WTC11 (cell line): ENCODE results near the gene LANCL2. TPM values are rescaled to one million over a fixed set of nuclear protein-coding genes. Genes with fewer than 3 reads are reported as not detected.

Source experiments
- ATAC-seq: fragments of 200-7000 bp; cut with Tn5 transposase; 2 replicates; pipeline ENCODE4 v1.10.0; 2021; ENCODE audit warnings: mild to moderate bottlenecking, moderate library complexity
- CTCF ChIA-PET: fragments of 300-600 bp; sonication (Branson Sonifier 250); formaldehyde crosslinking; loops from one replicate; lab custom pipeline; 2021; ENCODE audit warnings: antibody characterized with exemption; lab: Charles Lee
- POLR2A ChIA-PET: fragments of 350-600 bp; sonication (Branson Sonifier 250); formaldehyde crosslinking; loops from one replicate; lab custom pipeline; 2021; ENCODE audit warnings: antibody characterized with exemption; lab: Charles Lee
- DNase-seq: peaks from one replicate; pipeline ENCODE4 v3.0.0; 2021; ENCODE audit warnings: low spot score
- H3K27ac Mint-ChIP-seq: 2 replicates; pipeline ENCODE4 v1.8.0; 2021; ENCODE audit warnings: mixed read lengths
- H3K27me3 Mint-ChIP-seq: 2 replicates; pipeline ENCODE4 v1.8.0; 2021; ENCODE audit warnings: low read depth, mild to moderate bottlenecking, moderate library complexity, mixed read lengths
- H3K36me3 Mint-ChIP-seq: 2 replicates; pipeline ENCODE4 v1.8.0; 2021; ENCODE audit warnings: mixed read lengths
- H3K4me1 Mint-ChIP-seq: 2 replicates; pipeline ENCODE4 v1.8.0; 2022; ENCODE audit warnings: mixed read lengths
- H3K4me3 Mint-ChIP-seq: 2 replicates; pipeline ENCODE4 v1.8.0; 2021; ENCODE audit warnings: mild to moderate bottlenecking, moderate library complexity, mixed read lengths
- H3K9me3 Mint-ChIP-seq: 2 replicates; pipeline ENCODE4 v1.8.0; 2021; ENCODE audit warnings: mixed read lengths
- CBFB ChIP-seq: sonication (generic); formaldehyde crosslinking; IDR thresholded peaks from 2 replicates; pipeline ENCODE4 v1.8.1; 2022; ENCODE audit warnings: mild to moderate bottlenecking, low read depth, missing genetic modification reagents
- FOXP1 ChIP-seq: sonication (generic); formaldehyde crosslinking; IDR thresholded peaks from 2 replicates; pipeline ENCODE4 v1.8.0; 2022; ENCODE audit warnings: missing genetic modification reagents, mild to moderate bottlenecking, moderate library complexity, borderline replicate concordance
- GRHL2 ChIP-seq: fragments of 250-450 bp; sonication (Bioruptor Pico); IDR thresholded peaks from 2 replicates; pipeline ENCODE4 v1.8.0; 2022; ENCODE audit warnings: mild to moderate bottlenecking, moderate library complexity; ENCODE audit not compliant: insufficient replicate concordance, severe bottlenecking
- KAT7 ChIP-seq: sonication (generic); formaldehyde crosslinking; IDR thresholded peaks from 2 replicates; pipeline ENCODE4 v1.8.1; 2023; ENCODE audit warnings: missing genetic modification reagents, mild to moderate bottlenecking, borderline replicate concordance
- MXD4 ChIP-seq: fragments of 250-450 bp; sonication (Bioruptor Pico); IDR thresholded peaks from 2 replicates; pipeline ENCODE4 v1.8.0; 2021; ENCODE audit warnings: mild to moderate bottlenecking, moderate library complexity, borderline replicate concordance
- NFATC4 ChIP-seq: fragments of 250-450 bp; sonication (Bioruptor Pico); IDR thresholded peaks from 2 replicates; pipeline ENCODE4 v1.9.0; 2021; ENCODE audit warnings: mild to moderate bottlenecking
- NR3C1 ChIP-seq: sonication (generic); formaldehyde crosslinking; conservative IDR thresholded peaks from 2 replicates; pipeline ENCODE4 v1.8.1; 2023; ENCODE audit warnings: low read depth, mild to moderate bottlenecking, missing genetic modification reagents
- RELA ChIP-seq: sonication (generic); formaldehyde crosslinking; IDR thresholded peaks from 2 replicates; pipeline ENCODE4 v1.8.1; 2022; ENCODE audit warnings: missing genetic modification reagents, mild to moderate bottlenecking, borderline replicate concordance
- RORB ChIP-seq: fragments of 250-450 bp; sonication (Bioruptor Pico); IDR thresholded peaks from 2 replicates; pipeline ENCODE4 v1.9.0; 2021; ENCODE audit warnings: mild to moderate bottlenecking
- SMAD4 ChIP-seq: sonication (generic); formaldehyde crosslinking; IDR thresholded peaks from 2 replicates; pipeline ENCODE4 v1.8.0; 2022; ENCODE audit warnings: mild to moderate bottlenecking, missing genetic modification reagents
- TP53 ChIP-seq: sonication (generic); formaldehyde crosslinking; IDR thresholded peaks from 2 replicates; pipeline ENCODE4 v1.8.1; 2023; ENCODE audit warnings: mild to moderate bottlenecking, missing genetic modification reagents
- ZBTB21 ChIP-seq: sonication (generic); formaldehyde crosslinking; IDR thresholded peaks from 2 replicates; pipeline ENCODE4 v1.8.1; 2023; ENCODE audit warnings: mild to moderate bottlenecking, missing genetic modification reagents, borderline replicate concordance
- ZMAT4 ChIP-seq: fragments of 250-450 bp; sonication (Bioruptor Pico); IDR thresholded peaks from 2 replicates; pipeline ENCODE4 v1.9.0; 2021; ENCODE audit warnings: mild to moderate bottlenecking
- ZNF138 ChIP-seq: sonication (generic); formaldehyde crosslinking; conservative IDR thresholded peaks from 2 replicates; pipeline ENCODE4 v1.8.1; 2022; ENCODE audit warnings: mild to moderate bottlenecking, moderate library complexity, missing genetic modification reagents
- ZNF232 ChIP-seq: sonication (generic); formaldehyde crosslinking; IDR thresholded peaks from 2 replicates; pipeline ENCODE4 v1.8.0; 2022; ENCODE audit warnings: mild to moderate bottlenecking, missing genetic modification reagents
- ZNF317 ChIP-seq: sonication (generic); formaldehyde crosslinking; IDR thresholded peaks from 2 replicates; pipeline ENCODE4 v1.8.1; 2023; ENCODE audit warnings: low read depth, mild to moderate bottlenecking, moderate library complexity, missing genetic modification reagents, borderline replicate concordance
- ZNF396 ChIP-seq: fragments of 250-450 bp; sonication (Bioruptor Pico); IDR thresholded peaks from 2 replicates; pipeline ENCODE4 v1.8.0; 2021; ENCODE audit warnings: mild to moderate bottlenecking, moderate library complexity, borderline replicate concordance
- ZSCAN18 ChIP-seq: fragments of 250-450 bp; sonication (Bioruptor Pico); IDR thresholded peaks from 2 replicates; pipeline ENCODE4 v2.1.2; 2022; ENCODE audit warnings: mild to moderate bottlenecking, moderate library complexity
- total RNA-seq: library from RNA; stranded (reverse); gene quantifications from 3 replicates; pipeline ENCODE4 v1.2.3, GENCODE V29; 2021
- TF ChIP-seq, protein P1 (sequence below): sonication (generic); formaldehyde crosslinking; IDR thresholded peaks from 2 replicates; pipeline ENCODE4 v1.8.0; 2022; ENCODE audit warnings: mild to moderate bottlenecking, missing genetic modification reagents
- TF ChIP-seq, protein P2 (sequence below): sonication (generic); formaldehyde crosslinking; IDR thresholded peaks from 2 replicates; pipeline ENCODE4 v1.8.1; 2023; ENCODE audit warnings: mild to moderate bottlenecking, missing genetic modification reagents
- TF ChIP-seq, protein P3 (sequence below): sonication (generic); formaldehyde crosslinking; IDR thresholded peaks from 2 replicates; pipeline ENCODE4 v1.8.1; 2023; ENCODE audit warnings: mild to moderate bottlenecking, moderate library complexity, missing genetic modification reagents

LANCL2 gene
- total RNA-seq, 1 experiment from 2014 or later, result 13.2 TPM

DNA sequence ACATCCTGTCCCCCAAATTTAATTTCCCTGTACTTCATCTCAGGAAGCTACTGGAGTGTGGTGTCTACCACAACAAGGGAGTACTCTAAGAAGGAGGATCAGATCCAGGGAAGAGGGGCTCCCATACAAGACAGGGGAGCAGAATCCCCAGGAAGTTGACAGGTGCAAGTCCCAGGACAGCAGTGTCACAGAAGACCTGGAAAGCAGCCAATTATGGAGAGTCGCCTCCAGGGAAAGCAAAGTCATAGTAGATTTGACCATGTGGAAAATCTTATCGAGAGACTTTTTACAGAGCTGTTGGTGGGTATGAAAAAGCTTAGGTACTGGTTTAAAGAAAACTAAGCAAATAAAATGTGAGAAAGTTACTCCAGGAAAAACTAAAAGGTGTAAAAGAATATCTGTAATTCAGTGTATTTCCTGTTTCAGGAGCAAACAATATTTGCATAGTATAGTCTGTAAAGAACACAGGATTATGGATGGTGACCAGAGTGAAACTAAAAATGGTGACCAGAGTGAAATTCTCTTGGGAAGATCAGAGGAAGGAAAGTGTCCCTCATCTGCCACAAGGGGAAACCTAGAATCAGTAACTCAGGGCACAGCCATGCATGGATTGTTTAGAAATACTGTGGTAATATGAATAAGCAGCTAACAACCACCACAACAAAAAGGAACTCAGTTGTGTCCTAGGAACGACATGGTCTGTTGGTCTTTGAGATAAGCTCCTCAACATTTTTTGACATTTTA is 44.5 kb downstream of the LANCL2 start (continued):
- TF ChIP-seq RORB (CRISPR knock-in tag) (no peak), ZNF396 (CRISPR knock-in tag) (no peak), NR3C1 (no peak)
- TF ChIP-seq, protein P1, sequence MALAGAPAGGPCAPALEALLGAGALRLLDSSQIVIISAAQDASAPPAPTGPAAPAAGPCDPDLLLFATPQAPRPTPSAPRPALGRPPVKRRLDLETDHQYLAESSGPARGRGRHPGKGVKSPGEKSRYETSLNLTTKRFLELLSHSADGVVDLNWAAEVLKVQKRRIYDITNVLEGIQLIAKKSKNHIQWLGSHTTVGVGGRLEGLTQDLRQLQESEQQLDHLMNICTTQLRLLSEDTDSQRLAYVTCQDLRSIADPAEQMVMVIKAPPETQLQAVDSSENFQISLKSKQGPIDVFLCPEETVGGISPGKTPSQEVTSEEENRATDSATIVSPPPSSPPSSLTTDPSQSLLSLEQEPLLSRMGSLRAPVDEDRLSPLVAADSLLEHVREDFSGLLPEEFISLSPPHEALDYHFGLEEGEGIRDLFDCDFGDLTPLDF (CRISPR knock-in tag), result no peak

DNA sequence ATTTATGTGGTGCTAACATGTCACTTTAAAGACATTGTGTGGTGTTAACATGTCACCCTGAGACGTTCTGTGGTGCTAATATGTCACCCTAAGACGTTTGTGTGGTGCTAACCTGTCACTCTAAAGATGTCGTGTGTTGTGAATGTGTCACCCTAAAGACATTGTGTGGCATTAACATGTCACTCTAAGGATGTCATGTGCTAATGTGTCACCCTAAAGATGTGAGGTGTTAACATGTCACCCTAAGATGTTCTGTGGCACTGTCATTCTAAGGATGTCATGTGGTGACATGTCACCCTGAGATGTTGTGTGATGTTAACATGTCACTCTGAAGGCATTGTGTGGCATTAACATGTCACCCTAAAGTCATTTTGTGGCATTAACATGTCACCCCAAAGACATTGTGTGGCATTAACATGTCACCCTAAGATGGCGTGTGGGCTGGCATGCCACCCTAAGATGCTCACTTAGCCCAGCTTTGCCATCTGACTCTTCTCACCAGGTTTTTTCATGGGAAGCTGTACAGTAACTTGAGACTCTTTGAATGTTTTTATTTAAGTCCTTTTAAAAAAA is 45.6 kb downstream of the LANCL2 start:
- Mint-ChIP-seq H3K27ac (no peak overlapping the region), H3K4me1 (no peaks in the 10 kb centered on the region), H3K27me3 (no peaks in the 10 kb centered on the region), H3K36me3 (peaks cover 2% of the 10 kb centered on the region), H3K9me3 (no peaks in the 10 kb centered on the region), H3K4me3 (no peak overlapping the region)
- TF ChIP-seq RELA (CRISPR knock-in tag) (no peak), ZSCAN18 (no peak), TP53 (CRISPR knock-in tag) (no peak), ZNF138 (CRISPR knock-in tag) (no peak), GRHL2 (CRISPR knock-in tag) (no peak), ZBTB21 (CRISPR knock-in tag) (no peak), KAT7 (CRISPR knock-in tag) (no peak), MXD4 (CRISPR knock-in tag) (no peak)
- TF ChIP-seq, protein P2, sequence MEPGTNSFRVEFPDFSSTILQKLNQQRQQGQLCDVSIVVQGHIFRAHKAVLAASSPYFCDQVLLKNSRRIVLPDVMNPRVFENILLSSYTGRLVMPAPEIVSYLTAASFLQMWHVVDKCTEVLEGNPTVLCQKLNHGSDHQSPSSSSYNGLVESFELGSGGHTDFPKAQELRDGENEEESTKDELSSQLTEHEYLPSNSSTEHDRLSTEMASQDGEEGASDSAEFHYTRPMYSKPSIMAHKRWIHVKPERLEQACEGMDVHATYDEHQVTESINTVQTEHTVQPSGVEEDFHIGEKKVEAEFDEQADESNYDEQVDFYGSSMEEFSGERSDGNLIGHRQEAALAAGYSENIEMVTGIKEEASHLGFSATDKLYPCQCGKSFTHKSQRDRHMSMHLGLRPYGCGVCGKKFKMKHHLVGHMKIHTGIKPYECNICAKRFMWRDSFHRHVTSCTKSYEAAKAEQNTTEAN (CRISPR knock-in tag), result no peak
- CTCF ChIA-PET, result interaction anchor here (1.0 kb wide), 1 partner anchor 131 kb away, joined by 4 read pairs; no protein-coding TSS in a partner anchor
- DNase-seq, result no peak
- POLR2A ChIA-PET, result no interaction called here
- no peak for ATAC-seq

DNA sequence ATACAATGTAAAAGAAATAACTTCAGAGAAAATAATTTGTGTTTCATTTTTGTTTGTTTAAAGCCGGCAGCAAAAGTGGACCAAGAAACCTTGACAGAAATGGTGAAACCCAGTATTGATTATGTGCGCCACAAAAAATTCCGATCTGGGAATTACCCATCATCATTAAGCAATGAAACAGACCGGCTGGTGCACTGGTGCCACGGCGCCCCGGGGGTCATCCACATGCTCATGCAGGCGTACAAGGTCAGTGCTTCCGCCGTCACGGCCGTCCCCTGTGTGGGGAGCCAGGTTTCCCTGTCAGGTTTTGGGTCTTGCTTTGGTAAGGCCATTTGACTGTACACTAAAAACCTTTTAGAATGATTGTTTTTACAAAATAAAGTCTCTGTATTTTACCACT is 46.7 kb downstream of the LANCL2 start:
- Mint-ChIP-seq H3K36me3 (no peaks in the 10 kb centered on the region), H3K4me1 (no peaks in the 10 kb centered on the region), H3K9me3 (no peaks in the 10 kb centered on the region), H3K27me3 (no peaks in the 10 kb centered on the region), H3K27ac (no peak overlapping the region), H3K4me3 (no peak overlapping the region)
- CTCF ChIA-PET, result no interaction called here
- TF ChIP-seq, protein P3, sequence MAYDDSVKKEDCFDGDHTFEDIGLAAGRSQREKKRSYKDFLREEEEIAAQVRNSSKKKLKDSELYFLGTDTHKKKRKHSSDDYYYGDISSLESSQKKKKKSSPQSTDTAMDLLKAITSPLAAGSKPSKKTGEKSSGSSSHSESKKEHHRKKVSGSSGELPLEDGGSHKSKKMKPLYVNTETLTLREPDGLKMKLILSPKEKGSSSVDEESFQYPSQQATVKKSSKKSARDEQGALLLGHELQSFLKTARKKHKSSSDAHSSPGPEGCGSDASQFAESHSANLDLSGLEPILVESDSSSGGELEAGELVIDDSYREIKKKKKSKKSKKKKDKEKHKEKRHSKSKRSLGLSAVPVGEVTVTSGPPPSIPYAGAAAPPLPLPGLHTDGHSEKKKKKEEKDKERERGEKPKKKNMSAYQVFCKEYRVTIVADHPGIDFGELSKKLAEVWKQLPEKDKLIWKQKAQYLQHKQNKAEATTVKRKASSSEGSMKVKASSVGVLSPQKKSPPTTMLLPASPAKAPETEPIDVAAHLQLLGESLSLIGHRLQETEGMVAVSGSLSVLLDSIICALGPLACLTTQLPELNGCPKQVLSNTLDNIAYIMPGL (CRISPR knock-in tag), result no peak
- no peak for TF ChIP-seq FOXP1 (CRISPR knock-in tag)
- no peak for TF ChIP-seq ZNF138 (CRISPR knock-in tag)
- TF ChIP-seq KAT7 (CRISPR knock-in tag), result no peak
- TF ChIP-seq ZMAT4, result no peak
- TF ChIP-seq NR3C1, result no peak
- no peak for TF ChIP-seq ZNF317 (CRISPR knock-in tag)
- TF ChIP-seq ZNF232 (CRISPR knock-in tag), result no peak
- TF ChIP-seq CBFB, result no peak
- no peak for TF ChIP-seq NFATC4 (CRISPR knock-in tag)
- TF ChIP-seq SMAD4 (CRISPR knock-in tag), result no peak
- no peak for DNase-seq
- POLR2A ChIA-PET, result no interaction called here
- ATAC-seq, result no peak
